HG02642 (cell line): Measurements from ENCODE around the gene DUSP1.

Experiments
- ATAC-seq: cut with Tn5 transposase; IDR thresholded peaks from one replicate; pipeline ENCODE4 v1.9.1; 2021; ENCODE audit warnings: mild to moderate bottlenecking; ENCODE audit not compliant: unreplicated experiment, poor library complexity

The DUSP1 gene

DNA sequence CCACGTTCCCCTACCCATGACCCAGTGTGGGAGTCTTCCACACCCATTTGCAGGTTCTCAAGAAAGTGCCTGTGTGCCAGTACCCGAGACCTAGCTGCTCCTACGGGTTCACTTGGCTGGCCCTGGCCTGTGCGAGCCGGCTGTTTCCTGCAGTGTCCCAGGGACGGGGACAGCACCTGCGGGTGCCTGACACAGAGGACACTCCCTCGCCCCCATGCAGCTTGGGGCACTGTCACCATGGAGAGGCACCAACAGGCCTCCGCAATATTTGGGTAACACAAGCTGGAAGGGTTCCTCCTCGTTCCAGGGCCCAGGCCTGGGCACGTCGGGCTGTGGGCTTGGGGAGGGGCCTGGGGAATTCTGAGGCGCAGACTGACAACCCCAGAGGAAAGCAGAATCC, 41.4 kb downstream of the DUSP1 start:
- no peak for ATAC-seq

GRCh38 chr5:172728481-172729241, 42.3 kb downstream of the DUSP1 start:
- no peak for ATAC-seq

DNA sequence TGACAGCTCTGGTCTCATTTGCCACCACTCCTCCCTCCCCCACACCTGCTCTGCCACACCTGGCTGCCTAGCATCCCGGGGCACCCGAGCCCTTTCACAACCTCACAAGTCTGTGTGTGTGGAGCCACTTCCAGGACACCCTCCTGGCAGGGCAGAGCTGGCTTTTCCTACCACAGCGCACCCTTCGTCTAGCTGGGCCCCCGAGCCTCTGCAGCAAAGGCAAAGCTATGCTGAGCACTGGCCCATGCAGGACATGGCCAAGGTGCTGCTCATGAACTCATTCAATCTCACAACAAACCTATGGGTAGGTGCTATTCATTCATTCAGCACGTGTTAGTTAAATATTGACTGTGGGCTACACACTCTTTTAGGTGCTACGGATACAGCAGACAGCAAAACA, 43.4 kb downstream of the DUSP1 start:
- ATAC-seq = no peak

- no peak for ATAC-seq
Observed at GRCh38 chr5:172726966-172727365, 44.0 kb downstream of the DUSP1 start.

- no peak for ATAC-seq
Observed at GRCh38 chr5:172725785-172726184, 45.2 kb downstream of the DUSP1 start.

DNA sequence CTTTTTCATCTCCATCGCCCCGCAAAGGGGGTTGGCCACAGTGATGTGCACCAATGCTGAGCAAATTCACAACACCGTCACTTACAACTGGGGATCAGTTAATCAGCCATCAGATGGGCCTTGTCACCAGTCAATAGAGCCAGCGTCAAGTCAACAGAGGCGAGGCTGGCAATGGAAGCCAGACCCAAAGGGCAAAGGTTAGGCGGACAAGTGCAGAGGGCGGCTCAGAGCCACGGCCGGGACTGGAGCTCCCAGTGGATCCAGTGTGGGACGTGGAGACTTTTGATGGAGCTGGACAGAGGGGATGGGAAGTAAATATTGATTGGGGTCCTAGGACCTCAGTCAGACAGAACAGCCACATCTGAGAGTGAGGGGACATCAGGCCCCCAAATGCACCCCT, 45.7 kb downstream of the DUSP1 start:
- no peak for ATAC-seq

- ATAC-seq = no peak
Observed at GRCh38 chr5:172724242-172725183, 46.5 kb downstream of the DUSP1 start.

DNA sequence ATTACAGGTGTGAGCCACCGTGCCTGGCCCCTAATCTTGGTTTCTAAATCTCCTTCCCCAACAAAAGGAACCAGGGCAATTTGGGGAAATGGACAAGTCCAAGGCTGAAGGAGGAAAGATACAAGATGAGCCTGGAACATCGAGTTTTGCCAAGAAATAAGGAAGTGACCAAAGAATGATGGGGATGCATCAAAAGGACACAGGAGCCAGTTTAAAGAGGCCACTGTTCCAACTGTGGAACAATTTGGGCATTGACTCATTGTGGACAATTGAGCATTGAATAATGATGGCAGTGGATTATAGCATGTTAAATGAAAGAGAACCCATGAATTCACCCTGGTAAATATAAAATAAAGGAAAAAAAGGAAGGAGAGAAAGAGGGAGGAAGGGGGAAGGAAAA, 47.5 kb downstream of the DUSP1 start:
- no peak for ATAC-seq

- ATAC-seq = no peak
Observed at GRCh38 chr5:172722327-172722815, 48.6 kb downstream of the DUSP1 start.

- no peak for ATAC-seq
Observed at GRCh38 chr5:172721455-172722326, 49.3 kb downstream of the DUSP1 start.

DNA sequence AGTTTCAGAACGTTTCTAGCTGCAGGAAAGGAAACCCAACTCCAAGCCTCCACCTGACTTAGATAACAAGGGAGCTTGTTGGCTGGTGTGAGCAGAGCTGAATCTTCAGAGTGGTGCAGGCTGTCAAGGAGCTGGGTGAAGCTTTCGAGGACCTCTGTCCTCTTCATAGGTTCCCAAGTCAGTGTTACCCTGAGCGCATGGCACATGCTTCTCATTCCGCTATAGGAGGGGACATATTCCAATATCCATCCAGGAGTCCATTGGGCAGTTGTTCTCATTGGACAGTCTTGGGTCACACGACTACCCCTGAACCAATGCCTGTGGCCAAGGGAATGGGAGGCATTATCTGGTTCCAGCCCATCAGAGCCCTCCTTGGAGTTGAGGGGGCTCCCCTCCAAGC, 50.3 kb downstream of the DUSP1 start:
- no peak for ATAC-seq

DNA sequence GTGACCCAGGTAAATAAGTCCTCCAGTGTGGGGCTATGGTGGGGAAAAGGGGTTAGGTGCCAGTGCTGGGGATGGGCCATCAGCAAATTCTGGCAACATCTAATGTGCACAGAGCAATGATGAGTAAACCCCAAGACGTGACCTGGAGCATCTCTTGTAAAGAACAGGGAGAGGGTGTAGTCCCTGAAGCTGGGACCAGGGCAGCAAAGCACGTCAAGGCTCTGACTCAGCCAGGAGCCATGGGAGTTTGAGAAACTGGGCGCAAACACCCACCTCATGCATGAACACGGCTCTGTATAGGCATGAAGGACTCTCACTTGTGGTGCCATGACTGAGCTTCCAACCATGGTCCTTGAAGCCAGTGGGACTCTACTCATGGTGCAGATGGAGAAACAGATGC, 51.8 kb downstream of the DUSP1 start:
- no peak for ATAC-seq

DNA sequence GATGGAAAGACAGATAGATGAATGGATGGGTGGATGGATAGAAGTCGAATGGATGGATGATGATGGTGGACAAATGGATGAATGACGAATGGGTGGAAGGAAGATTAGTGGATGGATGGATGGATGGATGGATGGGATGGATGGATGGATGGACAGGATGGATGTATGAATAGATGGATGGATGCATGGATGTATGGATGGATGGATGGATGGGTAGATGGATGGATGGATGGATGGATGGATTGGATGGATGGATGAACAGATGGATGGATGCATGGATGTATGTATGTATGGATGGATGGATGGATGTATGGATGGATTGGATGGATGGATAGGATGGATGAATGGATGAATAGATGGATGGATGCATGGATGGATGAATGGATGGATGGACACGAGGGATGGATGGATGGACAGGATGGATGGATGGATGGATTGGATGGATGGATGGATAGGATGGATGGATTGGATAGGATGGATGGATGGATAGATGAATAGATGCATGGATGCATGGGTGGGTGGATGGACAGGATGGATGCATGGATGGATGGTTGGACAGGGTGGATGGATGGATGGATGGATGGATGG, 52.4 kb downstream of the DUSP1 start:
- no peak for ATAC-seq
